H9 (cell line): ENCODE results near the gene BBIP1. TPM values are rescaled to one million over a fixed set of nuclear protein-coding genes. Genes with fewer than 3 reads are reported as not detected.

Source experiments
- DNase-seq: peaks from one replicate; pipeline ENCODE4 v3.0.0-alpha.2; 2017
- H2AFZ ChIP-seq: one replicate; pipeline ENCODE4 v1.6.1; 2013; ENCODE audit warnings: mild to moderate bottlenecking, low read length, control low read depth, moderate library complexity
- H2AK5ac ChIP-seq: 2 replicates; pipeline ENCODE4 v1.6.1; 2013; ENCODE audit warnings: low read length, control low read depth, mixed read lengths; ENCODE audit not compliant: insufficient read length
- H2BK120ac ChIP-seq: one replicate; pipeline ENCODE4 v1.6.1; 2013; ENCODE audit warnings: low read depth, mild to moderate bottlenecking, low read length, control low read depth, inconsistent platforms; ENCODE audit not compliant: poor library complexity, severe bottlenecking
- H2BK12ac ChIP-seq: 2 replicates; pipeline ENCODE4 v1.6.1; 2013; ENCODE audit warnings: low read length, control low read depth, mixed read lengths, low read depth; ENCODE audit not compliant: insufficient read length
- H2BK15ac ChIP-seq: 2 replicates; pipeline ENCODE4 v1.6.1; 2013; ENCODE audit warnings: low read depth, low read length, control low read depth
- H2BK20ac ChIP-seq: one replicate; pipeline ENCODE4 v1.6.1; 2013; ENCODE audit warnings: low read depth, mild to moderate bottlenecking, low read length, control low read depth, inconsistent platforms; ENCODE audit not compliant: poor library complexity, severe bottlenecking
- H2BK5ac ChIP-seq: 2 replicates; pipeline ENCODE4 v1.6.1; 2013; ENCODE audit warnings: low read length, control low read depth, mixed read lengths; ENCODE audit not compliant: insufficient read length
- H3K14ac ChIP-seq: 2 replicates; pipeline ENCODE4 v1.6.1; 2013; ENCODE audit warnings: low read length, control low read depth; ENCODE audit not compliant: insufficient read depth
- H3K18ac ChIP-seq: 2 replicates; pipeline ENCODE4 v1.6.1; 2013; ENCODE audit warnings: low read depth, mild to moderate bottlenecking, mixed read lengths, low read length, control low read depth; ENCODE audit not compliant: insufficient read length
- H3K23ac ChIP-seq: 2 replicates; pipeline ENCODE4 v1.6.1; 2013; ENCODE audit warnings: low read length, control low read depth, mixed read lengths, low read depth; ENCODE audit not compliant: insufficient read length
- H3K23me2 ChIP-seq: 2 replicates; pipeline ENCODE4 v1.6.1; 2013; ENCODE audit warnings: low read depth, mild to moderate bottlenecking, mixed read lengths, low read length, control low read depth; ENCODE audit not compliant: insufficient read length, poor library complexity, severe bottlenecking
- H3K27ac ChIP-seq: 2 replicates; pipeline ENCODE4 v1.5.1; 2013; ENCODE audit warnings: low read length, control low read depth, mixed read lengths, low read depth; ENCODE audit not compliant: insufficient read length
- H3K27me3 ChIP-seq: 2 replicates; pipeline ENCODE4 v1.6.1; 2013; ENCODE audit warnings: low read length, control low read depth, inconsistent platforms; ENCODE audit not compliant: insufficient read depth
- H3K4ac ChIP-seq: 2 replicates; pipeline ENCODE4 v1.6.1; 2013; ENCODE audit warnings: low read depth, mild to moderate bottlenecking, control low read depth, inconsistent platforms, low read length, moderate library complexity
- H3K4me1 ChIP-seq: 2 replicates; pipeline ENCODE4 v1.6.1; 2013; ENCODE audit warnings: low read length, control low read depth, inconsistent platforms; ENCODE audit not compliant: insufficient read depth
- H3K4me2 ChIP-seq: 2 replicates; pipeline ENCODE4 v1.6.1; 2013; ENCODE audit warnings: low read length, control low read depth, mixed read lengths; ENCODE audit not compliant: insufficient read length, insufficient read depth
- H3K56ac ChIP-seq: 2 replicates; pipeline ENCODE4 v1.6.1; 2013; ENCODE audit warnings: low read depth, mild to moderate bottlenecking, mixed read lengths, low read length, control low read depth; ENCODE audit not compliant: insufficient read length
- H3K79me1 ChIP-seq: 2 replicates; pipeline ENCODE4 v1.6.1; 2013; ENCODE audit warnings: low read depth, mild to moderate bottlenecking, moderate library complexity, low read length, control low read depth, inconsistent platforms; ENCODE audit not compliant: insufficient read depth, poor library complexity, severe bottlenecking
- H3K79me2 ChIP-seq: 2 replicates; pipeline ENCODE4 v1.6.1; 2013; ENCODE audit warnings: low read length, control low read depth, inconsistent platforms; ENCODE audit not compliant: insufficient read depth
- H3K9ac ChIP-seq: 2 replicates; pipeline ENCODE4 v1.6.1; 2013; ENCODE audit warnings: low read length, control low read depth, mixed read lengths; ENCODE audit not compliant: insufficient read length; ENCODE audit errors: extremely low read depth
- H3K9me3 ChIP-seq: one replicate; pipeline ENCODE4 v1.6.1; 2013; ENCODE audit warnings: low read depth, low read length, inconsistent platforms; ENCODE audit not compliant: control insufficient read depth
- H3T11ph ChIP-seq: one replicate; pipeline ENCODE4 v1.6.1; 2013; ENCODE audit warnings: mild to moderate bottlenecking, low read length, control low read depth, inconsistent platforms
- H4K20me1 ChIP-seq: one replicate; pipeline ENCODE4 v1.6.1; 2013; ENCODE audit not compliant: control insufficient read depth, insufficient read length, insufficient read depth
- H4K5ac ChIP-seq: 2 replicates; pipeline ENCODE4 v1.6.1; 2013; ENCODE audit warnings: low read depth, mild to moderate bottlenecking, mixed read lengths, low read length, control low read depth; ENCODE audit not compliant: insufficient read length
- H4K8ac ChIP-seq: replicated peaks from 2 replicates; pipeline ENCODE4 v1.6.1; 2013; ENCODE audit warnings: low read length, control low read depth, mixed read lengths, low read depth; ENCODE audit not compliant: insufficient read length
- H4K91ac ChIP-seq: 2 replicates; pipeline ENCODE4 v1.6.1; 2013; ENCODE audit warnings: low read depth, mild to moderate bottlenecking, moderate library complexity, mixed read lengths, low read length, control low read depth; ENCODE audit not compliant: insufficient read length
- H3K27ac Mint-ChIP-seq, 3 experiments: 2 replicates in 2 of 3; 3 replicates in 1 of 3; pipeline ENCODE4 v1.8.0; 2020 to 2021; ENCODE audit warnings: mixed read lengths in 3 of 3, mild to moderate bottlenecking in 1 of 3, moderate library complexity in 1 of 3
- H3K27me3 Mint-ChIP-seq: 2 replicates; pipeline ENCODE4 v1.8.0; 2021; ENCODE audit warnings: low read depth, mild to moderate bottlenecking, moderate library complexity, mixed read lengths
- H3K36me3 Mint-ChIP-seq, 3 experiments: 2 replicates in 2 of 3; 3 replicates in 1 of 3; pipeline ENCODE4 v1.8.0; 2020 to 2021; ENCODE audit warnings: low read depth in 3 of 3, mixed read lengths in 3 of 3; ENCODE audit not compliant: insufficient read depth in 1 of 3
- H3K4me1 Mint-ChIP-seq, 2 experiments: 2 replicates each; pipeline ENCODE4 v1.8.0; 2020; ENCODE audit warnings: mixed read lengths in 2 of 2
- H3K4me3 Mint-ChIP-seq, 2 experiments: 2 replicates in 1 of 2; 3 replicates in 1 of 2; pipeline ENCODE4 v1.8.0; 2020 to 2021; ENCODE audit warnings: mild to moderate bottlenecking in 2 of 2, mixed read lengths in 2 of 2, moderate library complexity in 1 of 2
- H3K9me3 Mint-ChIP-seq, 2 experiments: 2 replicates in 1 of 2; 3 replicates in 1 of 2; pipeline ENCODE4 v1.8.0; 2020; ENCODE audit warnings: mild to moderate bottlenecking in 2 of 2, mixed read lengths in 2 of 2, moderate library complexity in 1 of 2
- WGBS: extraction: QIAGEN DNeasy Blood & Tissue Kit; methylation state at CpG from one replicate; pipeline ENCODE4 v1.1.7; 2013; ENCODE audit warnings: missing lambda C conversion rate, low lambda C conversion rate, mixed read lengths; ENCODE audit not compliant: insufficient read length; ENCODE audit errors: extremely low coverage; 5-methylcytosine and 5-hydroxymethylcytosine counted together
- total RNA-seq: library from RNA; stranded (reverse); gene quantifications from 2 replicates; pipeline ENCODE4 v1.2.1, GENCODE V29; 2021
- TF ChIP-seq, protein P1 (sequence below): fragments of 200-600 bp; sonication (generic); conservative IDR thresholded peaks from 3 replicates; pipeline ENCODE4 v1.8.0; 2021; ENCODE audit warnings: antibody characterized with exemption, mild to moderate bottlenecking

BBIP1 gene
- total RNA-seq, 1 experiment from 2014 or later = 18.8 TPM

DNA sequence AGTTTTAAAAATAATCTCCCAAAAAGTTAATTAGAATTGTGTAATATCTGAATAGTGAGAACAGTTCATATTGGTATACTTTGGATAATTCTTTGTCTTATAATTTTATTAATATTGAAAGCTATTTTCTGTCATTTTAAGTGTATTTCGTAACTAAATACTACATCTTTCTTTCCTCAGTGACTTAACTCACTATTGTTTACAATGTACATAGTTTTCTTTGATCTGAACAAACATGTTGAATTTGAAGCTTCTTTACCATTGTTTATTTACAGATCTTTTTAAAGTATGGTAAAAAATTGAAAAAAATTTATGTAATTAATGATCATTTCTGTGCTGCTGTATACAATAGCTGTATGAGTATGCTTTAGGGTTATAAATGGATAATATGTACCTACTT, 42.2 kb downstream of the BBIP1 start:
- Histone ChIP-seq H3K23ac (no peak overlapping the region), H3K4me2 (no peak overlapping the region), H2BK5ac (no peak overlapping the region), H3K9ac (no peak overlapping the region), H3K79me2 (no peaks in the 10 kb centered on the region), H3K23me2 (peaks cover 8% of the 10 kb centered on the region), H4K5ac (no peak overlapping the region), H3K4ac (no peak overlapping the region), H3K18ac (no peak overlapping the region), H4K8ac (no peak overlapping the region), H3K56ac (no peak overlapping the region), H2BK20ac (no peak overlapping the region), H2BK12ac (no peak overlapping the region), H3K9me3 (no peaks in the 10 kb centered on the region), H2AFZ (no peak overlapping the region), H4K20me1 (no peaks in the 10 kb centered on the region), H3K14ac (no peak overlapping the region), H4K91ac (no peak overlapping the region), H3K79me1 (no peaks in the 10 kb centered on the region), H3T11ph (no peak overlapping the region), H3K27ac (no peak overlapping the region), H3K27me3 (no peaks in the 10 kb centered on the region), H2AK5ac (no peak overlapping the region), H2BK15ac (no peak overlapping the region), H3K4me1 (no peaks in the 10 kb centered on the region), H2BK120ac (no peak overlapping the region)
- Mint-ChIP-seq H3K9me3 (no peaks in the 10 kb centered on the region), H3K36me3 (peaks cover 0 to 12% (median 6%) of the 10 kb centered on the region in 3 experiments; a peak in 3 of 7 replicates), H3K27me3 (no peaks in the 10 kb centered on the region), H3K4me1 (peaks cover 7% of the 10 kb centered on the region in 2 experiments; a peak in 3 of 4 replicates), H3K4me3 (no peak overlapping the region), H3K27ac (no peak overlapping the region)
- TF ChIP-seq, protein P1, sequence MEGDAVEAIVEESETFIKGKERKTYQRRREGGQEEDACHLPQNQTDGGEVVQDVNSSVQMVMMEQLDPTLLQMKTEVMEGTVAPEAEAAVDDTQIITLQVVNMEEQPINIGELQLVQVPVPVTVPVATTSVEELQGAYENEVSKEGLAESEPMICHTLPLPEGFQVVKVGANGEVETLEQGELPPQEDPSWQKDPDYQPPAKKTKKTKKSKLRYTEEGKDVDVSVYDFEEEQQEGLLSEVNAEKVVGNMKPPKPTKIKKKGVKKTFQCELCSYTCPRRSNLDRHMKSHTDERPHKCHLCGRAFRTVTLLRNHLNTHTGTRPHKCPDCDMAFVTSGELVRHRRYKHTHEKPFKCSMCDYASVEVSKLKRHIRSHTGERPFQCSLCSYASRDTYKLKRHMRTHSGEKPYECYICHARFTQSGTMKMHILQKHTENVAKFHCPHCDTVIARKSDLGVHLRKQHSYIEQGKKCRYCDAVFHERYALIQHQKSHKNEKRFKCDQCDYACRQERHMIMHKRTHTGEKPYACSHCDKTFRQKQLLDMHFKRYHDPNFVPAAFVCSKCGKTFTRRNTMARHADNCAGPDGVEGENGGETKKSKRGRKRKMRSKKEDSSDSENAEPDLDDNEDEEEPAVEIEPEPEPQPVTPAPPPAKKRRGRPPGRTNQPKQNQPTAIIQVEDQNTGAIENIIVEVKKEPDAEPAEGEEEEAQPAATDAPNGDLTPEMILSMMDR = no peak
- DNase-seq = no peak
- WGBS = no CpG with 5 or more reads among the region's 1 CpG
